ENCODE results near the gene MAL.

The MAL gene

DNA sequence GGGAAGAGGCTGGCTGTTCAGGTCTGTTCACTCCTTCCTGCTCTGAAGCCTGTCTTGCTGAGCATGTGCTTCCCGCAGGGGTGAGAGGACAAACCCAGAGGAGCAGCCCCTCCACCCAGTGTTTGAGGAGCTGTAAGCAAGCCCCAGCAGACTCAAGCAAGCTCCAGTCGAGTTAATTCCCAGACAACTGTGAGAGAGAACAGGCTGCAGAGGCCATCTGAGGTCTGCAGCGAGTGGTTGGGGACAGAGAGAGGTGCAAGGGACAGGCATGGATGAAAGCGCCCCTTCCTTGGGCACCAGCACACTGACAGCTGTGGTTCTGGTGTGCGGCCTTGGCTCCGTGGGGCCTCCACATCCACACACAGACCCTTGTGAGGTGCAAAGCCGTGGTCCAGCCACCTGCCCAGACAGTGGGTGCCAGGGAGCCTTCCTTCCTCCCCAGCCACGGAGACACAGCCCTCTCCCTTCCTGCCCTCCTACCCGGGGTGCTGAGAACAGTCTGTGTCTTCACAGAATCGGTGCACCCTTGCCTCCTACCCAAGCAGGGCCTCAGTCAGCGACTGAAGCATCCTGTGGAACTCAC lies 36.2 kb downstream of the MAL start:
- TF ChIP-seq, protein P1, sequence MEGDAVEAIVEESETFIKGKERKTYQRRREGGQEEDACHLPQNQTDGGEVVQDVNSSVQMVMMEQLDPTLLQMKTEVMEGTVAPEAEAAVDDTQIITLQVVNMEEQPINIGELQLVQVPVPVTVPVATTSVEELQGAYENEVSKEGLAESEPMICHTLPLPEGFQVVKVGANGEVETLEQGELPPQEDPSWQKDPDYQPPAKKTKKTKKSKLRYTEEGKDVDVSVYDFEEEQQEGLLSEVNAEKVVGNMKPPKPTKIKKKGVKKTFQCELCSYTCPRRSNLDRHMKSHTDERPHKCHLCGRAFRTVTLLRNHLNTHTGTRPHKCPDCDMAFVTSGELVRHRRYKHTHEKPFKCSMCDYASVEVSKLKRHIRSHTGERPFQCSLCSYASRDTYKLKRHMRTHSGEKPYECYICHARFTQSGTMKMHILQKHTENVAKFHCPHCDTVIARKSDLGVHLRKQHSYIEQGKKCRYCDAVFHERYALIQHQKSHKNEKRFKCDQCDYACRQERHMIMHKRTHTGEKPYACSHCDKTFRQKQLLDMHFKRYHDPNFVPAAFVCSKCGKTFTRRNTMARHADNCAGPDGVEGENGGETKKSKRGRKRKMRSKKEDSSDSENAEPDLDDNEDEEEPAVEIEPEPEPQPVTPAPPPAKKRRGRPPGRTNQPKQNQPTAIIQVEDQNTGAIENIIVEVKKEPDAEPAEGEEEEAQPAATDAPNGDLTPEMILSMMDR (conservative IDR thresholded peaks at IDR 0.05; ENCODE audit: low read depth, low read length) = no peak
- DNase-seq (ENCODE audit: low read depth) = no peak
- H3K4me3 ChIP-seq (ENCODE audit: low read depth, low read length) = no peak overlapping the region

DNA sequence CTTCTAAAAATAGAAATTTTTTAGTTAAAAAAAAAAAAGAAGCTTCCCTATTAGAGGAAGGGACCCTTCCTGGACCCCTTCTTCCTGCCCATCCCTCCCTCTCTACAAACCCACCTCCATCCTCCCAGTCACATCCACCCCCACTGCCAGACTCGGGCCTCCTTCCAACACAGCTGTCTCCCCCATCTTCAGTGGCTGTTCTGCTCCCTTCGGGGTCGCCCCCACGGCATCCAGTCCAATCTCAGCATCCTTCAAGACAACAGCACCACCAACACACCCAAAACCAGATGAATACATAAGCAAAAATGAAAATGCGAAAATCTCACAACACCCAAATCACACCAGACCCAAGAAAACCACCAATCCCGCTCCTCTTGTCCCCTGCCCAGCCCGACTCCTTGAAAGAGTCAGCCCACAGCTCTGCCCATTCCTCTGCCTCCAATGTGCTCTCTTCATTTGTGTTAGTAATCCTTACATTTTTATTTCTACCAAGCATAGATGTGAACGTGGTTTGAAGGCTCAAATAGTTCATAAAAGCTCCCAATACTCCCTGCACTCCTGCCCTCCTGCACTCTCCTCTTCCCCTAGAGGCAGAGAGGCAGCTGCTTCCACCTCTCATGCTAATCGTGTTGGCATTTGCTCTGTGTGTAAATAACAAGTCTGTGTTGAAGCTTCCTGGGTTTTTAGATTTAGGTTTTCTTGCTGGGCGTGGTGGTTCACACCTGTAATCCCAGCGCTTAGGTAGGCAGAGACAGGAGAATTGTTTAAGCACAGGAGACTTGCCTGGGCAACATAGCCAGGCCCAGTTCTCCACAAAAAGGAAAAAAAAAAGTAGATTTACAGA lies 37.0 kb downstream of the MAL start:
- DNase-seq (ENCODE audit: low read depth) = no peak
- H3K4me3 ChIP-seq (ENCODE audit: low read depth, low read length) = no peak overlapping the region
- TF ChIP-seq, protein P1 (conservative IDR thresholded peaks at IDR 0.05; ENCODE audit: low read depth, low read length) = no peak

DNA sequence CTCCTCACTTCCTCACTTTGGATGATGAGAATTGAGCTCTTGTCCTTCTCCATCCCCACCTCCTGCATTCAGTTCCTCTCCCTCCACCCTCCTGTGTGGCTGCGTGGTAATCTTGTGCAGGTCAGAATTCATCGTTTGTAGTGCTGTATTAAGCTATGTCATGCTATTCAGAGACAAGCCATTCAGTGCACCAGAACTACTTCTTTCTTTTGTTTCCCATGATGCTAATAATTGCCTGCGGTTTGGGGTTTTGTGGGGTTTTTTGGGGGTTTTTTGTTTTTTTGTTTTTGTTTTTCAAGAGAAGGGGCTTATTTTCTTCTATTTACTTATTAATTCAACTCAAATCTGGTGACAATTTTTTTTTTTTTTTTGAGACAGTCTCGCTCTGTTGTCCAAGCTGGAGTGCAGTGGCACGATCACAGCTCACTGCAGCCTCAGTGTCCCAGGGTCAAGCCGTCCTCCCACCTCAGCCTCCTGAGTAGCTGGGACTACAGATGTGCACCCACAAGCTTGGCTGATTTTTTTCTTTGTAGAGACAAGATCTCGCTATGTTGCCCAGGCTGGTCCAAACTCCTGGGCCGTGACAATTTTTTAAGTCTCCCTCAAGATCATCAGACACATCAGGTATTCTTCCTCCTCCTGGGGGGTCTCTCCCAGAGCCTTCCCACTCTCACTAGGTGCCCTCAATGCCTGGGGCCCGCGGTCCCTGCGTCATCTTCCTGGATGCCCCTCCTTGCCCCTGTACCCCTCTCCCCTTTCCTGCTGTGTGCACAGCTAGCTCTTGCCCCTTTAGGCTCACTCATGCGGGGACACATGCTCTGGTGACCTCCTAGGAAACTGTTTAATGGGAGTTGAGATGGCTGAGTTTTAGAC lies 37.8 kb downstream of the MAL start:
- TF ChIP-seq, protein P1 (conservative IDR thresholded peaks at IDR 0.05; ENCODE audit: low read depth, low read length) = no peak
- DNase-seq (ENCODE audit: low read depth) = no peak

DNA sequence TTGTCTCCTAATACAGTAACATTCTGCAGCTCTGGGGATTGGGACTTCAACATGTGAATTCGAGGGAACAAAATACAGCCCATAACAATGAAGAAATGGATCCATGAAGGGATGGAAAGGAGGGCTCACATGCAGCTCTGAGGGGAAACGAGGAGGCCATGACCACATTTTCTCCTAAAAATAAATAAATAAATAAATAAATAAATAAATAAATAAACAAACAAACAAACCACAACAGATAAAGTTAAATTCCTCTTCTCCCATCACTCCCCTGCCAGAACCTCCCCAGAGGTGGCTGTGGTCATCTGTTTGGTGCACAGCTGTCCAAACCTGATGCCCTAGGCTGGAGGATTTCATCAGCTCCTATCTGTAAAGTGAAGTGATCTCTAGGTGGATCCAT lies 42.7 kb downstream of the MAL start:
- H3K4me3 ChIP-seq (ENCODE audit: low read depth, low read length) = no peak overlapping the region
- TF ChIP-seq, protein P1 (conservative IDR thresholded peaks at IDR 0.05; ENCODE audit: low read depth, low read length) = no peak
- no peak for DNase-seq (ENCODE audit: low read depth)

More for the DNA sequence above, 37.8 kb downstream of the MAL start:
- H3K4me3 ChIP-seq (ENCODE audit: low read depth, low read length) = no peak overlapping the region

DNA sequence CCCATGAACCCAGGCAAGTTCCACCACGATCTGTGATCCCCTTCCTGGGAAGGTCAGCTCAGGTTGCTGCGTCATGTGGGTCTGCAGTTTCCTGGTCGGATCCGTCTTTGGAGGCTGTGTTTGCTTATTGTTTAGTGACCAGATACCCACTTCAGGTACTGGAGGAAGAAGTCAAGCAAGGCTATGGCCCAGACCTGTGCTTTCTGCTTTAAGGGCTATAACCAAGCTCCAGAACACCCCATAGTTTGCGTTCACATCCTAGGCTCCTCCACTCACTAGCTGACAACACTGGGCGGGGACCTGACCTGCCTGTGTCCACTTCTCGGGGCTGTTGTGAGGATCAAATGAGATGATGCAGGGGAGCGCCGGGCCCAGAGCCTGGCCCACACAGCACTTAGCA lies 44.0 kb downstream of the MAL start:
- H3K4me3 ChIP-seq (ENCODE audit: low read depth, low read length) = no peak overlapping the region
- no peak for DNase-seq (ENCODE audit: low read depth)
- TF ChIP-seq, protein P1 (conservative IDR thresholded peaks at IDR 0.05; ENCODE audit: low read depth, low read length) = no peak

DNA sequence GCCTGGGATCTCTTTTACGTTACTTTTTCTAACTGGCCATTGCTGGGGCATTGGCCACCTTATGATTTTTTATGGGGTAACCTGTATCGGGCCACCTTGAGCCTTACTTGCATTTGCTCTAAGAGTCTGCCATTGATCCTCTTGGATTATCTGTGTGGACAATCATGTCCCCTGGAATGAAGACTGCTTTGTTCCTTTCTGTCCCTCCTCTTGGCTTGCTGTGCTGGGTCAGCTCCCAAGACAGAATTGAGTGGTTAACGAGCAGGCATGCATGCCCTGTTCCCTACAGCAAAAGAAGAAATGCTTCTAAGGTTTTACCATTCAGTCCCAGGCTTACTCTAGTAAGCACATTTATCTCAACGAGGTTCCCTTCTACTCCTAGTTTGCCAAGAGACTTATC lies 46.3 kb downstream of the MAL start:
- TF ChIP-seq, protein P1 (conservative IDR thresholded peaks at IDR 0.05; ENCODE audit: low read depth, low read length) = no peak
- H3K4me3 ChIP-seq (ENCODE audit: low read depth, low read length) = no peak overlapping the region
- DNase-seq (ENCODE audit: low read depth) = no peak

Data from choroid plexus epithelial cell (primary cell).